C4-2B (cell line): Measurements from ENCODE around the gene ENG.

Experiments used
- H3K27ac ChIP-seq: fragments of 450-650 bp; 2 replicates; pipeline ENCODE4 v1.5.1; 2017
- ZFX ChIP-seq: fragments of 450-650 bp; IDR thresholded peaks from 2 replicates; pipeline ENCODE4 v1.6.1; 2017
- TF ChIP-seq, protein P1 (sequence below): fragments of 450-650 bp; conservative IDR thresholded peaks from 2 replicates; pipeline ENCODE4 v1.5.1; 2017; ENCODE audit warnings: mild to moderate bottlenecking

Gene ENG

GRCh38 chr9:127877566-127877998 lies 23.1 kb upstream of the ENG start, which contains the start of gene AK1:
Gene AK1 (minus strand): TSS chr9:127877675. CDS start chr9:127874617, 3,058 bp downstream.
- peak within 1 kb of the TSS; percentile 72 for H3K27ac ChIP-seq
- no peak for TF ChIP-seq ZFX
- TF ChIP-seq, protein P1, sequence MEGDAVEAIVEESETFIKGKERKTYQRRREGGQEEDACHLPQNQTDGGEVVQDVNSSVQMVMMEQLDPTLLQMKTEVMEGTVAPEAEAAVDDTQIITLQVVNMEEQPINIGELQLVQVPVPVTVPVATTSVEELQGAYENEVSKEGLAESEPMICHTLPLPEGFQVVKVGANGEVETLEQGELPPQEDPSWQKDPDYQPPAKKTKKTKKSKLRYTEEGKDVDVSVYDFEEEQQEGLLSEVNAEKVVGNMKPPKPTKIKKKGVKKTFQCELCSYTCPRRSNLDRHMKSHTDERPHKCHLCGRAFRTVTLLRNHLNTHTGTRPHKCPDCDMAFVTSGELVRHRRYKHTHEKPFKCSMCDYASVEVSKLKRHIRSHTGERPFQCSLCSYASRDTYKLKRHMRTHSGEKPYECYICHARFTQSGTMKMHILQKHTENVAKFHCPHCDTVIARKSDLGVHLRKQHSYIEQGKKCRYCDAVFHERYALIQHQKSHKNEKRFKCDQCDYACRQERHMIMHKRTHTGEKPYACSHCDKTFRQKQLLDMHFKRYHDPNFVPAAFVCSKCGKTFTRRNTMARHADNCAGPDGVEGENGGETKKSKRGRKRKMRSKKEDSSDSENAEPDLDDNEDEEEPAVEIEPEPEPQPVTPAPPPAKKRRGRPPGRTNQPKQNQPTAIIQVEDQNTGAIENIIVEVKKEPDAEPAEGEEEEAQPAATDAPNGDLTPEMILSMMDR: no peak

- peak; percentile 15; the same call in 1 of the 2 replicates for TF ChIP-seq ZFX
- TF ChIP-seq, protein P1: no peak
Measured at GRCh38 chr9:127876764-127877562, 22.5 kb upstream of the ENG start.

DNA sequence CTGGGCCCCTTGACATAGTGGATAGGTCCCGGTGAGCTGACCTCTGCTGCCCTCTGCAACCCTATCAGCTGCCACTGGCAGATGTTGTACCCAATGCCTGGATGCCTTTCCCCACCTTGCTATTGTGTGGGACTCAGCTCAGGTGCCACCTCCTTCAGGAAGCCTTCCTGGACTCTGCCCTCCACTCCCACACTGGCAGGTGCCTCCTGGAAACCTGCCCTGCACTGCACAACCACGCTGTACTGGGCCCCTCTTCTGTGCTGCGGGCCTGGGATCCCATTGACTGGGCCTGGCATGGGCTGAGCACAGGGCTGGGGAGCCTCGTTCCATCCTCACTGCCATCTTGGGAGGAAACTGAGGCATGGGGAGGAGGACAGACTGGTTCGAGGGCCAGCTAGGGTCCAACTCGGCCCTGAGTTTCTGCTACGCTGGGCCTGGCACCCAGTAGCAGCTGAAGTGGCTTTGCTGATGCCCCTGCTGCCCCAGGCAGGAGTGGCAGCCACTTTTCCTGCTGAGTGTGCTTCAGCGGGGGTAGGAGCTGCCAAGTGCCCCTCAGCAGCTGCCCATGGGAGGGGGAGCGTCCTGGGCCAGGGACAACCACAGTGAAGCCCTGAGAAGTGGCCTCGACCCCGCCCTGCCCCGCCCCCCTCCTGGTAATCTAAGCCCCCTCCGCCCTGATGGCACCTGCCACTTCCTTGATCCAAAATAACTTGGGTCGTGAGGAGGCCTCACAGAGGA lies 21.7 kb upstream of the ENG start:
- TF ChIP-seq, protein P1: no peak
- TF ChIP-seq ZFX: no peak
- no peak overlapping the region; the same call in 1 of the 2 replicates for H3K27ac ChIP-seq

More at GRCh38 chr9:127876764-127877562, 22.5 kb upstream of the ENG start:
- peak overlapping the region; percentile 72 for H3K27ac ChIP-seq

DNA sequence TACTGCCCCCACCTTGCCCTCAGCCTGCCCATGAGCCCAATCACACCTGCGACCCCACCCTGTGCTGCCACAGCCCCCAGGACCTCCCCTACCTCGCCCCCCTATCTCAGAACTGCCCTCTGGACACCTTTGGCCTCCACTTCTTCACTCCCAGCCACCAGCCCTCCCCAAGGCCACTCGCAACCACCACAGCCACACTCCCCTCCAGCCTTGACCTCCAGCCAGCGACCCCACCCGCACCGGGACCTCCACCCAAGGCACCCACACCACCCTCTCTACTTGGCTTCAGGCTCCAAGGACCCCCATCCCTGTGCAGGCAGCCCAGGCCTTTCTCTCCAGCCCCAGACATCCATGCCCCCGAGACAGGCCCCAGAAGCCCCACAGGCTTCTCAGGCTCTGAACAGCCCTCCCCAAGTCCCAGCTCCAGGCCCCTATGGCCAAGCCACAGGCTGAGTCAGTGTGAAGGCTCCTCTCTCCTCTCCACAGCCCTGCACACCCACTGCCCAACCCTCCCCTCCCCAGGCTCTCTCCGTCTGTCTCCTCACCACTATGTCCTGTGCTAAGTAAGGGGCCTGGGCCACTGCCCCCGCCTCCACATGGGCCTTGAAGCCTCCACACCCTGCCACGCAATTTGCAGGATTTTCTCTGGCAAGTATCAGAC lies 21.0 kb upstream of the ENG start:
- TF ChIP-seq ZFX: no peak
- TF ChIP-seq, protein P1: no peak

GRCh38 chr9:127874301-127875221 lies 20.1 kb upstream of the ENG start:
- no peak overlapping the region; the same call in 1 of the 2 replicates for H3K27ac ChIP-seq
- TF ChIP-seq, protein P1: no peak
- no peak for TF ChIP-seq ZFX

More for the DNA sequence above, 21.0 kb upstream of the ENG start:
- H3K27ac ChIP-seq: no peak overlapping the region

- TF ChIP-seq, protein P1: no peak
- no peak overlapping the region; the same call in 1 of the 2 replicates for H3K27ac ChIP-seq
Measured at GRCh38 chr9:127873886-127874285, 19.4 kb upstream of the ENG start.
